GM19372 (cell line): ENCODE data around the gene LIMA1.
"Not testable (repeated sequence)": the region's sequence is repeated elsewhere in the genome, so short reads cannot be mapped to it uniquely, and the experiment has no call there.

Source experiments
- ATAC-seq: cut with Tn5 transposase; IDR thresholded peaks from one replicate; pipeline ENCODE4 v1.9.1; 2021; ENCODE audit warnings: mild to moderate bottlenecking, low read depth, moderate library complexity; ENCODE audit not compliant: unreplicated experiment

Gene LIMA1

DNA sequence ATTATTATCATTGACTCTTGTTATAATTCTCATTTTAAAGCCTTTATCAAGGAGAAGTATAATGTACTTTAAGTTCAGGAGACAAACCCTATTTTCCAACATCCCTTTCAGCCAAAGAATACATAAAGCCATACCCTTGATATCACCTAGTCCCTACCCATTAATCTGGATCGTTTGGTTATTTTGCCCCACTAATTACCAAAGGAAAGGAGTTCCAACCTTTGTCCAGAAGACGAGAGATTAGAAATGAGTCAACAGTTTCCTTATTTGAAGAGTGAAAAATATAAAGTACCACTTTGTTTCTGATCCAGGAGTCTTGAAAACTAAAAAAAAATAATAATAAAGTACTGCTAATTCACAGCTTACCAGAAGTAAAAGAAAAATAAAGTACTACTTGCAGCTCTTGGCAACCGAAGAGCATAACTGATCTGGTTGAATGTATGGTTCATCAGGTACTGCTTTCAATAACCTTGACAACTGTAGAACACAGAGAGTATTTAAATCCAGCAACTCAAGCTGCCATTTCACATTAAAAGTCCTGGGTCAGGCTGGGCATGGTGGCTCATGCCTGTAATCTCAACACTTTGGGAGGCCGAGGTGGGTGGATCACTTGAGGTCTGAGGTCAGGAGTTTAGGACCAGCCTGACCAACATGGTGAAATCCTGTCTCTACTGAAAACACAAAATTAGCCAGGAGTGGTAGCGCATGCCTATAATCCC, 33.7 kb downstream of the LIMA1 start:
- ATAC-seq = no peak

- ATAC-seq = no peak
Measured at GRCh38 chr12:50248883-50249282, 34.4 kb downstream of the LIMA1 start.

- ATAC-seq = no peak
Measured at GRCh38 chr12:50248411-50248810, 34.9 kb downstream of the LIMA1 start.

DNA sequence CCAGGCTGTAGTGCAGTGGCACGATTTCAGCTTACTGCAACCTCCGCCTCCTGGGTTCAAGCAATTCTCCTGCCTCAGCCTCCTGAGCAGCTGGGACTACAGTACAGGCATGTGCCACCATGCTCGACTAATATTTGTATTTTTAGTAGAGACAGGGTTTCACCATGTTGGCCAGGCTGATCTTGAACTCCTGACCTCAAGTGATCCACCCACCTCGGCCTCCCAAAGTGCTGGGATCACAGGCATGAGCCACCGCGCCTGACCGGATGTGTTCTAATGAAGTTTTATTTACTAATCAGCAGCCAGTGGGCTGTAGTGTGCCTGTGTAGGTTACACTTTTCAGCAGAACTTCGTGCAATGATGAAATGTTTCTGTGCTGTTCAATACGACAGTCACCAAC, 35.7 kb downstream of the LIMA1 start:
- ATAC-seq = not testable (repeated sequence)

DNA sequence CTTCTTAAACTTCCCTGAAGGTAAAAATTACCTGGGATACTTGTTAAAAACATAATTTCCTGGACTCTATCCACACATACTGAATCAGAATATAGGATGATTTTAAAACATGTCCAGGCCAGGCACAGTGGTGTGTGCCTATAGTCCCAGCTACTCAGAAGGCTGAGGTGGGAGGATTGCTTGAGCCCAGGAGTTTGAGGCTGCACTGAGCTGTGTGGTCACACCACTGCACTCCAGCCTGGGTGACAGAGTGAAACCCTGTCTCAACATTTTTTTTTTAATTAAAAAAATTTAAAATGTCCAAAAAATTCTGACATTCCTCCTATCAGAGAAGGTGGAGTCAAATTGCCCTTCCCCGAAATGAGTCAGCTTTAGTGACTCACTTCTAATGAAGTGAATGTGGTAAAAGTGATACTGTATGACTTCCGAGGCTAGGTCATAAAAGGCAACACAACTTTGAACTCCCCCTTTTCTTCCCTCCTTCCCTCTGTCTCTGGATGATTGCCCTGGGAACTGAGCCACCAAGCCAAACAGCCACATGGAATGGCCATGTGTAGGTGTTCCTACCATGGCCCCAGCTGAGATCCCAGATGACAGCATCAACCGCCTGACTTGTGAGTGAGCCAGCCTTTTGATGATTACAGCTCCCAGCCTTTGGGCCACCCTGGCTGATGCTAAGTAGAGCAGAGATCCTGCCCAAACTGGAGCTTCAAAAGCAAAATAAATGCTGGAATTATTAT, 36.3 kb downstream of the LIMA1 start:
- ATAC-seq = no peak

- ATAC-seq = no peak
Measured at GRCh38 chr12:50246197-50246865, 37.0 kb downstream of the LIMA1 start.

GRCh38 chr12:50243507-50243906, 39.8 kb downstream of the LIMA1 start:
- ATAC-seq = no peak

- no peak for ATAC-seq
Measured at GRCh38 chr12:50242751-50243191, 40.5 kb downstream of the LIMA1 start.

DNA sequence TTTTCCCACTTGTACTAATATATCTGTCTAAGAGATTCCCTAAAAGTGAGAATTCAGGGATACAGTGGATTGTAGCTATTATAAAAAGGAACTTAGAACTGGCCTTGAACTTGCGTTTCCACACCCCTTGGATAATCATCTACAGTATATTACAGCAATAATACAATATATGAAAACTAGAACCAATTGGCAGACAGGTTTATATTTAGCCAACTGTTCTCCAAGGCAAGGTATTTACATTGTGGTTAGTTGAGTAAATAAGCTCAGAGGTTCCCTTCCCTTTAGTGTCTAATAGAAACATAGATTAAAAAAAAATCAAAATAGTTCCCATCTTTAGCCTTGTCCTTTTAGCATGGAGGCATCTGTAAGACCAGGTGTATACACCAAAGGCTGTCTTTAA, 42.1 kb downstream of the LIMA1 start:
- no peak for ATAC-seq

DNA sequence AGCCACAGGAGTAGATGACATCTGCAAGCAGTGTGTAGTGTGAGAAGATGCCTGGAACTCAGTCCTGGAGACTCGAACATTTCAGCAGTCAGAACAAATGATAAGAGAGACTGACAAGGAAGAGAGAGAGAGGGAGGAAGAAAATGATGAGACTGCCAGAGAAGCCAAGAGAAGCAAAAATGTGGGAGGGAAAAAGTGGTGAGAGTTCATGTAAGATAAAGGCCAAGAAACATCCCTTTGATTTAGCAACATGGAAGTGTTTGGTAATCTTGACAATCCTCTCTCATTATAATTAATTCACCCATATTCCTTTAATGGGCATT, 42.6 kb downstream of the LIMA1 start:
- no peak for ATAC-seq

DNA sequence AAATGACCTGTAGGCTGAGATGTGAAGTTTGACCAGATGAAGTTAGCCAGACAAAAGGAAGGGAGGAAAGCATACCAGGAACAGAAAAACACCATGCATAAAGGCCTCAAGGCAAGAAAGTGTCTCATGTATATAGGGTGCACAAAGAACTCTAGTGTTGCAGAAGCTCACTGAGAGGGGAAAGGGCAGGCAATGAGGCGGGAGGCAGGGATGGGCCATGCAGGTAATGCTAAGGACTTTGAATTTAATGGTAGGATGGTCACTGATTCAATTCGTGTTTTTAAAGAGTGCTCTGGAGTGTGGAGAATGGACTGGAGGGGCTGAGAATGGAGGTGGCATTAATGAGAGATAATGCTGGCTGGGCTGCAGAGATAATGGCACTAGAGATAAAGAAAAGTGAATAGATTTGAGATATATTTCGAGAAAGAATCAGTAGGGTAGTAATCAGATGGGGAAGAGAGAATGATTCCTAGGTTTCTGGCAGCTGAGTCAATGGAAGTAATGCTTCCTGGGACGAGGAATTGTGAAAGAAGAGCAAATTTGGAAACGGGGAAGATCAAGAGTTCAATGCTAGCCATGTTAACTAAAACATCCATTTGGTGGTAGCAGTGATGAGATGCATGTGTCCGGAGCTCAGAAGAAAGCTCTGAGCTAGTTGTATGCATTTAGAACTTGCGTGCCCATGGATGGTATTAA, 43.1 kb downstream of the LIMA1 start:
- ATAC-seq = no peak

- ATAC-seq = no peak
Measured at GRCh38 chr12:50239355-50239891, 43.9 kb downstream of the LIMA1 start.

GRCh38 chr12:50234347-50234746, 49.0 kb downstream of the LIMA1 start:
- no peak for ATAC-seq

- no peak for ATAC-seq
Measured at GRCh38 chr12:50232771-50233209, 50.5 kb downstream of the LIMA1 start.

DNA sequence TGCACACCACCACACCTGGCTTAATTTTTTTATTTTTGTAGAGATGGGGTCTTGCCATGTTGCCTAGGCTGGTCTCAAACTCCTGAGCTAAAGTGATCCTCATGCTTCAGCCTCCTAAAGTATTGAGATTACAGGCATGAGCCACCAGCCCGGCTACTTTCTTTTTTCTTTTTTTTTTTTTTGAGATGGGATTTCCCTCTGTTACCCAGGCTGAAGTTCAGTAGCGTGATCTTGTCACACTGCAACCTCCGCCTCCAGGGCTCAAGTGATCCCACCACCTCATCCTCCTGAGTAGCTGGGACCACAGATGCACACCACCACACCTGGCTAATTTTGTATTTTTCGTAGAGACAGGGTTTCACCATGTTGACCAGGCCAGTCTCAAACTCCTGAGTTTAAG, 51.1 kb downstream of the LIMA1 start:
- ATAC-seq = no peak

- ATAC-seq = no peak
Measured at GRCh38 chr12:50231346-50231745, 52.0 kb downstream of the LIMA1 start.

DNA sequence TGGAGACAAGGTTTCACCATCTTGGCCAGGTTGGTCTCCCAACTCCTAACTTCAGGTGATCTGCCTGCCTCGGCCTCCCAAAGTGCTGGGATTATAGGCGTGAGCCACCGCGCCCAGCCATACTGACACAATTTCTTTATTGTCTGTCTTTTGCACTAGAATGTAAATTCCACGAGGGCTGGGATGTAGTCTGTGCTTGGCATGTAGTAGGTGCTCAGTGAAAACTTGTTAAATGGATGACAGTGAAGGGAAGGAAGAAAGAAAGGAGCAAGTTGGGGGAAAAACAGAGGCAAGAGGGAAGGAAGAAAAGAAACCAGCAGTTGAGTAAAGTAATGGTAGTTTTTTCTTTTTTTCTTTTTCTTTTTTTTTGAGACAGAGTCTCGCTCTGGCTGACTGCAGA, 53.1 kb downstream of the LIMA1 start:
- no peak for ATAC-seq

GRCh38 chr12:50224026-50224692, 59.2 kb downstream of the LIMA1 start:
- no peak for ATAC-seq

DNA sequence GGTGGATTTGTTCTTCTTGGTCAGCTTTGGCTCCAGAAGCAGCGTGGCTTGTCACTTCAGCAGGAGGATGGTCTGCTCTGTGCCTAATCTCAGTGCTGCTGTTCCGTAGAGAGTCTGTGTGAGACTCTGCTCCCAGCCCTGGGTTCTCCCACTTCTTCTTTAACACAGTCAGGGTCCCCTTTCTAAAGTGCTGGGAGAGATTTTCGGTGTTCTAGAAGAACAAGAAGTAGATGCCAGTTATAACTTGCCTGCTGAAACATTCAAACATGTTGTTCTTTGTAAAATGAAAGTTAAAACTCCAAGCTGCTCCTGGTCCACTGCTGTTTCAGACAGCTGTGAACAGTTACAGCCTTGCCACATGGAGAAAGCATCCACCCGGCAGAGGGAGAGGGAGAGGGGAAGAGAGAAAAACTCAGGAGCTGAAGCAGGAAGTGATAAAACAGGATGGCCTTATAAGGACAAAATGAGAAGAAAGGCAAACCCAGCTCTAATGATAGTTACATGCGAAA, 61.0 kb downstream of the LIMA1 start:
- ATAC-seq = no peak
